HUES48 (cell line): Measurements from ENCODE around the gene CACNA1S.

Experiments
- H3K27ac ChIP-seq: one replicate; pipeline ENCODE4 v1.7.0; 2013; ENCODE audit warnings: low read depth, low read length, inconsistent platforms
- H3K27me3 ChIP-seq: 2 replicates; pipeline ENCODE4 v1.6.1; 2013; ENCODE audit warnings: mild to moderate bottlenecking, low read length; ENCODE audit not compliant: control insufficient read depth, insufficient read depth
- H3K36me3 ChIP-seq: 2 replicates; pipeline ENCODE4 v1.6.1; 2013; ENCODE audit warnings: low read length; ENCODE audit not compliant: control insufficient read depth, insufficient read depth
- H3K4me1 ChIP-seq: 2 replicates; pipeline ENCODE4 v1.6.1; 2013; ENCODE audit warnings: mild to moderate bottlenecking, low read length; ENCODE audit not compliant: control insufficient read depth, insufficient read depth
- H3K4me3 ChIP-seq: 2 replicates; pipeline ENCODE4 v1.5.1; 2013; ENCODE audit warnings: mild to moderate bottlenecking, low read depth, low read length
- H3K9ac ChIP-seq: 2 replicates; pipeline ENCODE4 v1.6.1; 2013; ENCODE audit warnings: mild to moderate bottlenecking, low read depth, low read length, moderate library complexity
- H3K9me3 ChIP-seq: 2 replicates; pipeline ENCODE4 v1.6.1; 2013; ENCODE audit warnings: low read length; ENCODE audit not compliant: control insufficient read depth, insufficient read depth

CACNA1S gene

GRCh38 chr1:201061886-201062285, 50.3 kb downstream of the CACNA1S start:
- Histone ChIP-seq H3K27me3 (no peaks in the 10 kb centered on the region), H3K9ac (no peak overlapping the region), H3K9me3 (no peaks in the 10 kb centered on the region)

GRCh38 chr1:201061049-201061448, 51.2 kb downstream of the CACNA1S start:
- Histone ChIP-seq H3K9ac (no peak overlapping the region), H3K27me3 (no peaks in the 10 kb centered on the region)

More at GRCh38 chr1:201061886-201062285, 50.3 kb downstream of the CACNA1S start:
- Histone ChIP-seq H3K27ac (no peak overlapping the region), H3K36me3 (no peaks in the 10 kb centered on the region), H3K4me3 (no peak overlapping the region), H3K4me1 (peaks cover 12% of the 10 kb centered on the region)

GRCh38 chr1:201060586-201060985, 51.6 kb downstream of the CACNA1S start:
- Histone ChIP-seq H3K9me3 (no peaks in the 10 kb centered on the region), H3K4me1 (peaks cover 12% of the 10 kb centered on the region), H3K36me3 (no peaks in the 10 kb centered on the region)

More at GRCh38 chr1:201061049-201061448, 51.2 kb downstream of the CACNA1S start:
- Histone ChIP-seq H3K4me1 (peaks cover 12% of the 10 kb centered on the region), H3K4me3 (no peak overlapping the region), H3K36me3 (no peaks in the 10 kb centered on the region), H3K9me3 (no peaks in the 10 kb centered on the region), H3K27ac (no peak overlapping the region)

DNA sequence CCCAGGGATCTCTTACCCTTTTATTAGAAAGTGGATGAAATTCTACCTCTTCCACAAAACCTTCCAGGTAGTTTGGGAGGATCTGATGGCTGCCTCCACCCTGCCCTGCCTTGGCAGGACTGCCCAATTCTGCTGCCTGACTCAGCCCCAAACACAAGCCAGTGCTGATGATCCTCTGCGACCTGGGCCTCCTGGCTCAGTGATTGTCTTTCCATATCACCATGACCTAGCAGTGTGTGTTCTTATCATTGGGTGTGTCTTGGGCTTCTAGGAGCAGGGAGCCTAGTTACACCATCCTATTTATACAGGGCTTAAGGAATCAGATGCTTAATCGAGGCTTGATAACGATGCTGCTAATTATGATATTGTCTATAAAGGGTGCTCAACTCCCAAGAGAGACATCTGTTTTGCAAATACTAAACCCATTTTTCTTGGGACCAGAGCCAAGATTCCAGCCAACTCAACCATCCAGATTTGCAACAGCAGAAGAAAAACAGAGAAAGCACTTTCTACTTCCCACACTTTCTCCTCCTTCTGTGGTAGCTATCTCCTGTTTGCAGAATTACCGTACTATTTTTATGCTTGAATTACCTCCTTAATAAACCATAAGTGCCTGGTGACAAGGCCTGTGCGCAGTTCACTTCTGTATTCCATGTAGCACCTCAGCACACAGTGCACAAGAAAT, 52.2 kb downstream of the CACNA1S start:
- Histone ChIP-seq H3K9me3 (no peaks in the 10 kb centered on the region), H3K36me3 (no peaks in the 10 kb centered on the region), H3K9ac (no peak overlapping the region), H3K27me3 (no peaks in the 10 kb centered on the region), H3K27ac (no peak overlapping the region), H3K4me3 (no peak overlapping the region), H3K4me1 (peaks cover 12% of the 10 kb centered on the region)

More at GRCh38 chr1:201060586-201060985, 51.6 kb downstream of the CACNA1S start:
- H3K27ac ChIP-seq, result no peak overlapping the region
- no peaks in the 10 kb centered on the region for H3K27me3 ChIP-seq
- no peak overlapping the region for H3K9ac ChIP-seq
- H3K4me3 ChIP-seq, result no peak overlapping the region

GRCh38 chr1:201059401-201059800, 52.8 kb downstream of the CACNA1S start:
- Histone ChIP-seq H3K36me3 (no peaks in the 10 kb centered on the region), H3K9ac (no peak overlapping the region), H3K4me3 (no peak overlapping the region), H3K9me3 (no peaks in the 10 kb centered on the region), H3K4me1 (peaks cover 12% of the 10 kb centered on the region), H3K27ac (no peak overlapping the region), H3K27me3 (no peaks in the 10 kb centered on the region)

- peaks cover 3% of the 10 kb centered on the region; the same call in 1 of the 2 replicates for H3K4me1 ChIP-seq
- no peak overlapping the region for H3K9ac ChIP-seq
- no peak overlapping the region for H3K4me3 ChIP-seq
- H3K27ac ChIP-seq, result no peak overlapping the region
- no peaks in the 10 kb centered on the region for H3K9me3 ChIP-seq
- no peaks in the 10 kb centered on the region for H3K27me3 ChIP-seq
- no peaks in the 10 kb centered on the region for H3K36me3 ChIP-seq
Observed at GRCh38 chr1:201054091-201054543, 58.1 kb downstream of the CACNA1S start.

DNA sequence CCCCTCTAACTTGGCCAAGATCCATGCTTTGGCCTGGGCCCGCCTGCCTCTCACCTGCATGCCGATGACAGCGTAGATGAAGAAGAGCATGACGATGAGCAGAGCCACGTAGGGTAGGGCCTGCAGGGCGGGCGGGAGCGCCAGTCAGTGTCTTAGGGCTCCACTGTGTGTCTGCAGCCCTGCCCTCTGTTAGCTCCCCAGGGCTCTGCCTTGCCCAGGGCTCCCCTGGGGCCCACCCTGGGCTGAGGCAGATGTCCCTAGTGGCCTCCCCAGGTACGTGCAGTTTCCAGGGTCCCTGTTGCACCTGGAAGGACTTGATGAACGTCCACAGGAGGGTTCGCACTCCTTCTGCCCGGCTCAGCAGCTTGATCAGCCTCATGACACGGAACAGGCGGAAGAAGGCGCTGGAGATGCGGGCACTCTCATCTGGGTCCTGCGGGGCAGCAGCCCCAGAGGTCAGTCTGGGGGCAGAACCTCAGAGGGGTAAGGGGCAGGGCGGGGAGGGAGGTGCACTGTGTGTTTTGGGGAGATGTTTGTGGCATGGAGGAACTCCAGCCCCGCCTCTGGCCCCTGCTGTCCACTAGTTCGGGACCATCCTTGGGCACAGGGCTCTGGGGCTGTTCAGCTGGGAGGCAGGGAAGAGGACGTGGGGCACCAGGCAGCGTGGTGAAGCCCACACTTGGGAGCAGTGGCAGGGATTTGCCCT, 58.9 kb downstream of the CACNA1S start:
- Histone ChIP-seq H3K4me3 (no peak overlapping the region), H3K27me3 (no peaks in the 10 kb centered on the region), H3K27ac (no peak overlapping the region), H3K4me1 (no peaks in the 10 kb centered on the region), H3K9ac (no peak overlapping the region), H3K36me3 (no peaks in the 10 kb centered on the region), H3K9me3 (no peaks in the 10 kb centered on the region)

DNA sequence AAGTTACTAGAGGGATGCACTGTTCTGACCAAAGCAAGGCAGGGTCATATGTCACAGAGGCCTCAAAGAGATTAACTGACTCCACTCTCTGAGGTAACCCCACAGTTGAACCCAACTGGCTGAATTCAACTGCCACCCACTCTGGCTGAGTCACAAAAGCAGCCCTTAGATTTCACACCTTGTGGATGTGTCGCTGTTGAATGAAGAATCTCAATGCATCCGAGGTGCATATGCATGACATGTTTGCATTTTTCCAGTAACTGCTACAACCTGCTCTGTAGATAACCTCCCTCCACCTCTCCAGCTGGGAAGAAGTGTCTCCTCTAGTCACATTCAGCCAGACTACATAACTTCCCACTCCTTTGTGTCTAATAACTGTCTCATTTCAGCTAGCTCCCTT, 60.8 kb downstream of the CACNA1S start:
- no peak overlapping the region for H3K9ac ChIP-seq
- H3K36me3 ChIP-seq, result no peaks in the 10 kb centered on the region
- H3K4me3 ChIP-seq, result no peak overlapping the region
- H3K27me3 ChIP-seq, result no peaks in the 10 kb centered on the region
- H3K4me1 ChIP-seq, result no peaks in the 10 kb centered on the region
- H3K9me3 ChIP-seq, result no peaks in the 10 kb centered on the region
- no peak overlapping the region for H3K27ac ChIP-seq

- Histone ChIP-seq H3K9me3 (no peaks in the 10 kb centered on the region), H3K9ac (no peak overlapping the region), H3K27ac (no peak overlapping the region), H3K4me3 (no peak overlapping the region), H3K27me3 (no peaks in the 10 kb centered on the region), H3K36me3 (no peaks in the 10 kb centered on the region), H3K4me1 (no peaks in the 10 kb centered on the region)
Observed at GRCh38 chr1:201050515-201051277, 61.5 kb downstream of the CACNA1S start.

GRCh38 chr1:201049248-201049831, 62.9 kb downstream of the CACNA1S start:
- H3K9ac ChIP-seq, result no peak overlapping the region
- no peak overlapping the region for H3K27ac ChIP-seq
- no peaks in the 10 kb centered on the region for H3K9me3 ChIP-seq
- H3K27me3 ChIP-seq, result no peaks in the 10 kb centered on the region
- no peaks in the 10 kb centered on the region for H3K4me1 ChIP-seq
- no peaks in the 10 kb centered on the region for H3K36me3 ChIP-seq
- H3K4me3 ChIP-seq, result no peak overlapping the region
